Naive thymus-derived CD8-positive, alpha-beta T cell (primary cell): ENCODE measurements around the gene FOXA1. TPM values are rescaled to one million over a fixed set of nuclear protein-coding genes. Genes with fewer than 3 reads are reported as not detected.

Experiments
- ATAC-seq, 2 donors: fragments of 150-1000 bp; cut with Tn5 transposase in 1 of 2; sonication (Bioruptor Pico), chemical (Tn5 transposase) in 1 of 2; 1 replicate in 1 of 2; 2 replicates in 1 of 2; pipeline ENCODE4 v1.10.0; 2021; ENCODE audit warnings: mild to moderate bottlenecking in 2 of 2, moderate library complexity in 2 of 2
- POLR2A ChIA-PET: fragments of 350-600 bp; sonication (Branson Sonifier 250); formaldehyde crosslinking; loops from one replicate; lab custom pipeline; 2021; ENCODE audit warnings: antibody characterized with exemption; lab: Charles Lee
- DNase-seq, 10 donors: peaks; one replicate each; pipeline versions ENCODE4 v3.0.0 to v3.0.0-alpha.2; 2020 to 2022
- H3K27ac Mint-ChIP-seq, 10 donors: one replicate each; pipeline ENCODE4 v1.8.0; 2020 to 2022; ENCODE audit warnings: mild to moderate bottlenecking in 10 of 10, mixed read lengths in 10 of 10, moderate library complexity in 4 of 10, inconsistent platforms in 1 of 10
- H3K27me3 Mint-ChIP-seq, 5 donors: one replicate each; pipeline ENCODE4 v1.8.0; 2021 to 2022; ENCODE audit warnings: mixed read lengths in 5 of 5
- H3K36me3 Mint-ChIP-seq, 3 donors: one replicate each; pipeline ENCODE4 v1.8.0; 2020 to 2022; ENCODE audit warnings: mixed read lengths in 3 of 3, mild to moderate bottlenecking in 2 of 3, inconsistent platforms in 1 of 3
- H3K4me1 Mint-ChIP-seq, 4 donors: one replicate each; pipeline ENCODE4 v1.8.0; 2021 to 2022; ENCODE audit warnings: mixed read lengths in 4 of 4
- H3K4me3 Mint-ChIP-seq, 10 donors: one replicate each; pipeline ENCODE4 v1.8.0; 2020 to 2022; ENCODE audit warnings: mild to moderate bottlenecking in 10 of 10, mixed read lengths in 10 of 10, moderate library complexity in 6 of 10, inconsistent platforms in 1 of 10
- H3K9me3 Mint-ChIP-seq, 9 donors: one replicate each; pipeline ENCODE4 v1.8.0; 2020 to 2022; ENCODE audit warnings: mixed read lengths in 9 of 9, mild to moderate bottlenecking in 3 of 9, inconsistent platforms in 1 of 9, moderate library complexity in 1 of 9
- polyA plus RNA-seq, 3 donors: library from polyadenylated mRNA; unstranded; fragments of 300-500 nt; fragmentation: Illumina TruSeq; gene quantifications; one replicate each; pipeline ENCODE4 v1.2.3, GENCODE V29; 2021
- total RNA-seq, 8 experiments: library from RNA in 2 of 8; stranded (reverse) in 2 of 8; gene quantifications; one replicate each; pipeline ENCODE4 v1.2.3 and lab custom pipeline; 2021 to 2026

FOXA1 gene
- total RNA-seq (not detected), polyA plus RNA-seq (not detected), total RNA-seq (lab: John Stamatoyannopoulos, UW) (0 to 0.17 (median 0) reads per million in 6 experiments)

GRCh38 chr14:37594971-37595808 lies at the start of gene FOXA1, which contains the start of gene TTC6:
Gene FOXA1, minus strand, starts transcription at chr14:37595249. Its CDS starts 277 bp downstream, at chr14:37594972.
Gene TTC6, plus strand, starts transcription at chr14:37595629. Its CDS starts 26,436 bp downstream, at chr14:37622065.
- peaks cover 48 to 88% (median 65%) of the 10 kb centered on the region in 5 donors for H3K27me3 Mint-ChIP-seq
- peaks cover 15 to 49% (median 34%) of the 10 kb centered on the region in 4 donors for H3K4me1 Mint-ChIP-seq
- POLR2A ChIA-PET: no interaction called here
- peak; percentile 27 to 35 for ATAC-seq
- peak within 1 kb of the TSS; percentile 57 to 83 (median 74) for H3K4me3 Mint-ChIP-seq
- H3K27ac Mint-ChIP-seq: peak within 1 kb of the TSS in 3 of 10 donors; percentile 22 to 53 (median 49)
- H3K9me3 Mint-ChIP-seq: peaks cover 0 to 58% (median 11%) of the 10 kb centered on the region in 9 donors
- H3K36me3 Mint-ChIP-seq: peaks cover 10 to 29% (median 28%) of the 10 kb centered on the region in 3 donors
- no peak for DNase-seq

GRCh38 chr14:37643701-37644100 lies 48.7 kb upstream of the FOXA1 start:
- Mint-ChIP-seq H3K4me1 (no peaks in the 10 kb centered on the region), H3K27me3 (peaks cover 0 to 5% (median 0%) of the 10 kb centered on the region in 5 donors), H3K9me3 (peaks cover 0 to 5% (median 3%) of the 10 kb centered on the region in 9 donors), H3K36me3 (no peaks in the 10 kb centered on the region), H3K4me3 (no peak overlapping the region), H3K27ac (no peak overlapping the region)
- ATAC-seq (no peak), DNase-seq (no peak)
- POLR2A ChIA-PET: no interaction called here

DNA sequence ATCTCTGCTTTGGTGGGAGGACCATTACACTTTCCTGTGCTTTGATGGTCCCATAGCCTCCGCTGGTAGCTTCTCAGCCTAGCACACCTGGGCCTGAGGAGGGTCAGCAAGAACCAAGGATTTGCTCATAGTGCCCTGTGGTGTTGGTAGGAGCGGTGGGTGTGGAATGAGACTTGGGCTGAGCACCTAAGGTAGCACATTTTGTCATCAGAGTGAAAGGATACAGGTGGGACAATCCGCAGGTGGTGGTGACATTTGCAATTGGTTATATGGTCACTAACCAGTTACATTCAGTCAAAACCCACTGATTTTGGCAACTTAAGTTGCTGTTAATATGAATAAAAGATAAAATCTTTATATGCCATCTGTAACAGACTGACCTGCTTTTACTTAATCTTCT lies 47.1 kb upstream of the FOXA1 start:
- Mint-ChIP-seq H3K4me1 (no peaks in the 10 kb centered on the region), H3K27ac (no peak overlapping the region), H3K4me3 (no peak overlapping the region), H3K9me3 (peaks cover 0 to 5% (median 3%) of the 10 kb centered on the region in 9 donors), H3K27me3 (peaks cover 0 to 5% (median 0%) of the 10 kb centered on the region in 5 donors), H3K36me3 (no peaks in the 10 kb centered on the region)
- DNase-seq (no peak), ATAC-seq (no peak)
- POLR2A ChIA-PET: no interaction called here

DNA sequence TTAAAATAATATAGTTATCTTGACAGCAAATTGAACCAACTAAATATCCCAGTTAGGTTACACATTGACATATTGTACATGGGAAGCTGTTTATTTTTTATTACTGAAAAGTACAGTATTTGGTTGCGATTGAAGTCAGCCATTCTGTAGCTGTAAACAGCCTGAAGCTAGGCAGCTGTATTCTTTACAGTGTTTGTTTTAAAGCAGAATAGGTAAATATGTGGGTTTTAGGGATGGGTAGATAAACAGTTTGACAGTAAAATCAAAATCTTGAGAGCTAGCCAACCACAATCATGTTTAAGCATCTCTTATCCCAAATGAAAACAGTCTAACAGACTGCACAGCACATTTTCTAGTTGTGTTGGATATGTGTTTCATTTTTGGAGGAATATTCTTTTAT lies 46.1 kb upstream of the FOXA1 start:
- POLR2A ChIA-PET: no interaction called here
- H3K4me3 Mint-ChIP-seq: no peak overlapping the region
- DNase-seq (no peak), ATAC-seq (no peak)
- H3K36me3 Mint-ChIP-seq: peaks cover 0 to 4% (median 0%) of the 10 kb centered on the region in 3 donors
- peaks cover 0 to 8% (median 0%) of the 10 kb centered on the region in 5 donors for H3K27me3 Mint-ChIP-seq
- H3K27ac Mint-ChIP-seq: no peak overlapping the region
- no peaks in the 10 kb centered on the region for H3K4me1 Mint-ChIP-seq
- peaks cover 0 to 9% (median 5%) of the 10 kb centered on the region in 9 donors for H3K9me3 Mint-ChIP-seq

DNA sequence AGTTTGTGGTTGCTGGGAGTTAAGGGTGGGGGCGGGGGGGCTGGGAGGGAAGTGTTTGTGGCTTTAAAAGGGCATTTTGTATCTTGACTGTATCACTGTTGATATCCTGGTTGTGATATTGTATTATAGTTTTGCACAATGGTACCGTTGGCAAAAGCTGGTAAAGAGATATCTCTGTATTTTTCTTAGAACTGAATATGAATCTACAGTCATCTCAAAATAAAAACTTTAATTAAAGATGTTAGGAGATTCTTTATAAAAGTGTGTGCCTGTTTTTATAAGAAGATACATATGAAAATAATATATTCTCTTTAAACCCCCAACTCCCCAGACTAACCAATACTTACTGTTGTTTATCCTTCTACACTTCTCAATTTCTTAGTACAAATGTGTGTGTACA lies 43.5 kb upstream of the FOXA1 start:
- Mint-ChIP-seq H3K4me3 (no peak overlapping the region), H3K27me3 (peaks cover 0 to 14% (median 2%) of the 10 kb centered on the region in 5 donors), H3K9me3 (peaks cover 6 to 26% (median 11%) of the 10 kb centered on the region in 9 donors), H3K36me3 (peaks cover 0 to 4% (median 0%) of the 10 kb centered on the region in 3 donors), H3K27ac (no peak overlapping the region), H3K4me1 (no peaks in the 10 kb centered on the region)
- ATAC-seq (no peak), DNase-seq (no peak)
- POLR2A ChIA-PET: no interaction called here

DNA sequence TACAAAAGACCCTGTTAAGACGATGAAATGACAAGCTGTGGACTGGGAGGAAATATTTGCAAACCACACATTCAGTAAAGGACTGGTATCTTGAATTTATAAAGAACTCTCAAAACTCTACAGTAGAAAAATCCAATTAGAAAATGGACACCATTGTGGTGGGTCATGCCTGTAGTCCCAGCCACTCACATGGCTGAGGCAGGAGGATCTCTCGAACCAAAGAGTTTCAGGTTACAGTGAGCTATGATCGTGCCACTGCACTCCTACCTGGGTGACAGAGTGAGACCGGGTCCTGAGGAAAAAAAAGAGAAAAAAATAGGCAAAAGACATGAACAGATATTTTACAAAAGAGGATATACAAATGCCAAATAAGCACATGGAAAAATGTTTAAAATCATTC lies 42.3 kb upstream of the FOXA1 start:
- no peaks in the 10 kb centered on the region for H3K4me1 Mint-ChIP-seq
- peaks cover 0 to 4% (median 0%) of the 10 kb centered on the region in 3 donors for H3K36me3 Mint-ChIP-seq

GRCh38 chr14:37625597-37626595 lies 30.8 kb upstream of the FOXA1 start:
- POLR2A ChIA-PET: no interaction called here
- Mint-ChIP-seq H3K27me3 (peaks cover 11 to 37% (median 20%) of the 10 kb centered on the region in 5 donors), H3K4me3 (no peak overlapping the region), H3K36me3 (peaks cover 0 to 1% (median 0%) of the 10 kb centered on the region in 3 donors), H3K27ac (no peak overlapping the region), H3K4me1 (peaks cover 0 to 1% (median 0%) of the 10 kb centered on the region in 4 donors), H3K9me3 (peaks cover 0 to 24% (median 19%) of the 10 kb centered on the region in 9 donors)
- ATAC-seq (no peak), DNase-seq (no peak)

More for the DNA sequence above, 42.3 kb upstream of the FOXA1 start:
- no peak for ATAC-seq
- H3K27ac Mint-ChIP-seq: no peak overlapping the region
- peaks cover 0 to 14% (median 4%) of the 10 kb centered on the region in 5 donors for H3K27me3 Mint-ChIP-seq
- no peak overlapping the region for H3K4me3 Mint-ChIP-seq
- POLR2A ChIA-PET: no interaction called here
- DNase-seq: no peak
- H3K9me3 Mint-ChIP-seq: peaks cover 3 to 26% (median 9%) of the 10 kb centered on the region in 9 donors

DNA sequence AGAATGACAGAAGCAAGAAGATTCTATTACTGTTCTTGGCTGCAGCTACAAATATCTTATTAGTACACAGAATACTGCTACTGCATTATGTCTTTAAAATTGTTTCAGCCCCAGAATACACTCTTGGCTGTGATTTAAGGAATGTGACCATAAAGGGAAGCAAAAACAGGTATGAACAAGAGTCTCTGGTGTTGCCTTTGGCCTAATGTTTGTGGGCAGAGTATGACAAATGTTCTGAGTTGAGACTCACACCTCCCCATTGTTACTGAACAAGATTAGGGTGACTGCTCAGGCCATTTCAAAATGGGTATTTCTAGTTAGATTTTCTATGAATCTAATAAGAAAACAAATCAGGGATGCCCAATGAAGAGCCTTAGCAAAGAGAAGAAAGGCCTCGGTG lies 28.9 kb upstream of the FOXA1 start:
- Mint-ChIP-seq H3K27ac (no peak overlapping the region), H3K27me3 (peaks cover 19 to 49% (median 24%) of the 10 kb centered on the region in 5 donors), H3K4me3 (no peak overlapping the region), H3K4me1 (peaks cover 0 to 1% (median 0%) of the 10 kb centered on the region in 4 donors), H3K9me3 (peaks cover 0 to 22% (median 9%) of the 10 kb centered on the region in 9 donors), H3K36me3 (peaks cover 0 to 7% (median 1%) of the 10 kb centered on the region in 3 donors)
- DNase-seq: no peak
- POLR2A ChIA-PET: no interaction called here
- no peak for ATAC-seq

DNA sequence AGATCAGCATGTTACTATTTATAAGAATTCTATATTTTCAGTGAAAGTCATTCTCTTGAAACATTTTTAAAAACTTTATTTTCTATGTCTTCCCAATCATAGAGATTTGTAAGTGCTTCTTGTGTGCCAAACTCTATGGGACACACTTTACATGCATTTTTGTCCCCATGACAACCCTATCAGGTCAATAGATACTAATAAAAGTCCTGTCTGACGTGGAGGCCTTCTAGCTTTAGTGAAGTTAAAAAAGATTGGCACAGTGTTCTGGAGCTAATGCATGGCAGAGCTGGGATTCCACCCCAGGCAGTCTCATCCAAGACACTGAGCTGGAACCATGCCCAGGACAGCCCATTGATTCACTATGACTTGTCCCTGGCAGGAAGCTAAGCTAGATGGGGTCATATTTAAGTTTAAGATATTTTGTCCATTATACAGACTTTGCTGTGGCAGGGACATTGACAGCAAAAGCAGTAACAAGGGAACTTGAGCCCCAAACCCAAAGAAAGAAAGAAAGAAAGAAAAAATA lies 28.4 kb upstream of the FOXA1 start:
- H3K27me3 Mint-ChIP-seq: peaks cover 19 to 54% (median 24%) of the 10 kb centered on the region in 5 donors
- no peak overlapping the region for H3K4me3 Mint-ChIP-seq
- peaks cover 0 to 12% (median 1%) of the 10 kb centered on the region in 3 donors for H3K36me3 Mint-ChIP-seq
- no peak overlapping the region for H3K27ac Mint-ChIP-seq
- peaks cover 0 to 23% (median 7%) of the 10 kb centered on the region in 9 donors for H3K9me3 Mint-ChIP-seq
- H3K4me1 Mint-ChIP-seq: peaks cover 0 to 1% (median 0%) of the 10 kb centered on the region in 4 donors
- DNase-seq (no peak), ATAC-seq (no peak)
- POLR2A ChIA-PET: no interaction called here

DNA sequence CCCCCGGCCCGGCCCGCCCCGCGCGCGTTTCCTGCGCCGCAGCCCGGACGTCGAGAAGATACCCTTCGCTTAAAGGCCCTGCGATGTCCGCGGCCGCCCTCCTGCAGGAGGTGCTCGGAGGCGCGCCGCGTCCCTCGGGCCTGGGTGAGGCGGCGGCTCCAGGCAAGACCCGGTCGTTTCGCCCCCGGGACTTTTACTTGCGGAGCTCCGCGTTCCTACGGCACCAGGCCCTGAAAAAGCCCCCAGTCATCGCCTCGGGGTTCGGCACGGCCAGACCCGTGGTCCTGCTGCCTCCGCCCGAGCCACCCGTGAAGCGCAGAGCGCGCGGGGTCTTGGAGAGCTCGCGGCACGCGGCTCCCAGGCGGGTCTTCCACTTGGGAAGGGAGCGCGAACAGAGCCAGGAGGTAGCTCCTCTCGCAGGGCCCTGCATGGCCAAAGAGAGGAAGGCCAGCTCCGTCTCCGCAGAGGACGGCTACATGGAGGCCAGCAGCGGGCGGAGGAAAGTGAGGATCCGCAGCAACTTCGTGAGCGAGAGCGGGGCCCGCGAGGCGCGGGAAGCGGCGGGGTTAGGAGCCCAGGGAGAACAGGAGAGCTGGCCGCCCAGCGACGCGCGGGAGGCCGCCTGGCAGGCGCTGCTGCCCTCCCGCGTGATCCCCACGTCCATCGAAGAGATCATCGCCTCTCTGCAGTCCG lies 27.3 kb upstream of the FOXA1 start:
- ATAC-seq (no peak), DNase-seq (no peak)
- Mint-ChIP-seq H3K27me3 (peaks cover 19 to 56% (median 24%) of the 10 kb centered on the region in 5 donors), H3K4me1 (peaks cover 0 to 1% (median 0%) of the 10 kb centered on the region in 4 donors), H3K4me3 (no peak overlapping the region), H3K27ac (no peak overlapping the region), H3K36me3 (peaks cover 0 to 18% (median 1%) of the 10 kb centered on the region in 3 donors), H3K9me3 (peaks cover 0 to 27% (median 11%) of the 10 kb centered on the region in 9 donors)
- POLR2A ChIA-PET: no interaction called here

DNA sequence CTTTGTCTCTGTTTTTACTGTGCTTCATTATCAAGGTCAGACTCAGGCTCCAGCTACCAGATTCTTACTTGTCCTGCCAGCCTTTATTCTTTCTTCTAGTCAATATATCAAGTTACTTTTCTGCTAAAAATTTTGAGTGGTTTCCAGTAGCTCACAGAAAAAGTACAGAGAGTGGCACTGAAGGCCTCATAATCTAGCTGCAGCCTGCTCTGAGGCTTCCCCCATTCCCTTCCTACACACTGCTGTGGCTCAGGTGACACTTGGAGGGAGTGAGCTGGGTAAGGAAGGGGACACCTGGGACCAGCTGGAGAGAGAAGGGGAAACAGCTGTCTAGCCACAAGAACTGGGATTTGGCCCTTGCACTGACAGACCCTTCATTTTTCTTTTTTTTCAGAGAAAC lies 25.8 kb upstream of the FOXA1 start:
- H3K4me1 Mint-ChIP-seq: peaks cover 0 to 1% (median 0%) of the 10 kb centered on the region in 4 donors
- DNase-seq: no peak
- no peak for ATAC-seq
- POLR2A ChIA-PET: no interaction called here
- peaks cover 19 to 56% (median 24%) of the 10 kb centered on the region in 5 donors for H3K27me3 Mint-ChIP-seq
- H3K4me3 Mint-ChIP-seq: no peak overlapping the region
- H3K36me3 Mint-ChIP-seq: peaks cover 2 to 22% (median 3%) of the 10 kb centered on the region in 3 donors
- peaks cover 3 to 41% (median 18%) of the 10 kb centered on the region in 9 donors for H3K9me3 Mint-ChIP-seq
- H3K27ac Mint-ChIP-seq: peak overlapping the region in 1 of 10 donors; percentile 56
